HepG2 (cell line): ENCODE data around the gene CAPN9. TPM values are rescaled to one million over a fixed set of nuclear protein-coding genes. Genes with fewer than 3 reads are reported as not detected.

Experiments used
- ATF4 ChIP-seq, 2 experiments: fragments of 450-650 bp in 1 of 2; sonication (generic) in 1 of 2; formaldehyde crosslinking; IDR thresholded peaks; 2 replicates each; pipeline versions ENCODE4 v1.5.0 to v1.8.0; 2020 to 2022; ENCODE audit warnings: mild to moderate bottlenecking in 1 of 2, missing genetic modification reagents in 1 of 2
- HBP1 ChIP-seq: IDR thresholded peaks from 2 replicates; pipeline ENCODE4 v1.6.1; 2016; ENCODE audit warnings: low read depth, control low read depth
- HNRNPL ChIP-seq: fragments of 200-400 bp; formaldehyde crosslinking; IDR thresholded peaks from 2 replicates; pipeline ENCODE4 v1.6.1; 2017; ENCODE audit warnings: mild to moderate bottlenecking, low read depth, low read length
- MXI1 ChIP-seq: IDR thresholded peaks from 3 replicates; pipeline ENCODE4 v1.6.1; 2012; ENCODE audit warnings: low read depth, low read length, inconsistent platforms, borderline replicate concordance
- POLR2AphosphoS5 ChIP-seq: IDR thresholded peaks from 2 replicates; pipeline ENCODE4 v1.6.1; 2012; ENCODE audit warnings: low read depth, low read length
- SAP130 ChIP-seq: IDR thresholded peaks from 2 replicates; pipeline ENCODE4 v1.6.1; 2016; ENCODE audit warnings: low read depth
- SIN3A ChIP-seq: IDR thresholded peaks from 2 replicates; pipeline ENCODE4 v1.6.1; 2011; ENCODE audit warnings: low read depth, mild to moderate bottlenecking, control low read depth, low read length, borderline replicate concordance
- TSC22D2 ChIP-seq: sonication (generic); formaldehyde crosslinking; IDR thresholded peaks from 2 replicates; pipeline ENCODE4 v1.5.1; 2020; ENCODE audit warnings: missing genetic modification reagents, mild to moderate bottlenecking, borderline replicate concordance
- ZBTB20 ChIP-seq: sonication (generic); formaldehyde crosslinking; IDR thresholded peaks from 2 replicates; pipeline ENCODE4 v1.8.1; 2023; ENCODE audit warnings: missing genetic modification reagents, low read depth, mild to moderate bottlenecking, borderline replicate concordance
- ZKSCAN1 ChIP-seq: fragments of 150-350 bp; IDR thresholded peaks from 2 replicates; pipeline ENCODE4 v1.6.1; 2014; ENCODE audit warnings: low read length
- ZNF317 ChIP-seq: sonication (generic); formaldehyde crosslinking; IDR thresholded peaks from 2 replicates; pipeline ENCODE4 v1.5.0; 2020; ENCODE audit warnings: mild to moderate bottlenecking, missing genetic modification reagents
- ZSCAN21 ChIP-seq: sonication (generic); formaldehyde crosslinking; IDR thresholded peaks from 2 replicates; pipeline ENCODE4 v1.8.0; 2022; ENCODE audit warnings: mild to moderate bottlenecking, missing genetic modification reagents, moderate library complexity, borderline replicate concordance
- polyA plus RNA-seq, 8 experiments: library from polyadenylated mRNA; depleted of rRNA in 3 of 8; stranded (reverse) in 7 of 8; unstranded in 1 of 8; fragments of >200 nt; fragmentation: Illumina TruSeq in 4 of 8; extraction: Trizol in 4 of 8; gene quantifications; 2 replicates each; pipeline versions ENCODE4 v1.2.1 to v1.2.3, GENCODE V29; 2011 to 2016; ENCODE audit warnings: low read depth in 4 of 8, missing spikeins in 1 of 8, mixed read lengths in 1 of 8; ENCODE audit not compliant: insufficient read depth in 1 of 8
- total RNA-seq, 5 experiments: library from RNA; depleted of rRNA; stranded (reverse); fragments of >200 nt; fragmentation: Illumina TruSeq; extraction: Trizol; gene quantifications; 2 replicates each; pipeline ENCODE4 v1.2.3, GENCODE V29; 2016; ENCODE audit warnings: low read depth in 1 of 5
- TF ChIP-seq, protein P1 (sequence below): sonication (generic); formaldehyde crosslinking; IDR thresholded peaks from 2 replicates; pipeline ENCODE4 v1.9.0; 2021; ENCODE audit warnings: missing genetic modification reagents, borderline replicate concordance
- TF ChIP-seq, protein P2 (sequence below): IDR thresholded peaks from 2 replicates; pipeline ENCODE4 v1.6.1; 2016; ENCODE audit warnings: mild to moderate bottlenecking
- TF ChIP-seq, protein P3 (sequence below): sonication (generic); formaldehyde crosslinking; IDR thresholded peaks from 2 replicates; pipeline ENCODE4 v1.4.0; 2020; ENCODE audit warnings: mild to moderate bottlenecking, missing genetic modification reagents, borderline replicate concordance

CAPN9 gene
- total and polyA plus RNA-seq, 2 of the 13 experiments (the other 11 are each of a cell fraction or from before 2014, with no cell fraction given) = 0.04 to 0.31 TPM

GRCh38 chr1:230712470-230712942, 34.7 kb upstream of the CAPN9 start (continued):
- TF ChIP-seq POLR2AphosphoS5 (peak; percentile 56; the same call in 1 of the 2 replicates), ZKSCAN1 (no peak), ATF4 (CRISPR knock-in tag; IDR thresholded peaks at IDR 0.05) (no peak), SAP130 (CRISPR knock-in tag) (no peak), MXI1 (no peak), ZSCAN21 (CRISPR knock-in tag) (0 out of 2 replicates have a peak, but pooled peaks have one; percentile 13), TSC22D2 (CRISPR knock-in tag) (no peak), HBP1 (no peak), ZBTB20 (CRISPR knock-in tag) (no peak), HNRNPL (0 out of 2 replicates have a peak, but pooled peaks have one; percentile 27), SIN3A (0 out of 2 replicates have a peak, but pooled peaks have one; percentile 44), ZNF317 (CRISPR knock-in tag) (0 out of 2 replicates have a peak, but pooled peaks have one; percentile 10)
- TF ChIP-seq, protein P1, sequence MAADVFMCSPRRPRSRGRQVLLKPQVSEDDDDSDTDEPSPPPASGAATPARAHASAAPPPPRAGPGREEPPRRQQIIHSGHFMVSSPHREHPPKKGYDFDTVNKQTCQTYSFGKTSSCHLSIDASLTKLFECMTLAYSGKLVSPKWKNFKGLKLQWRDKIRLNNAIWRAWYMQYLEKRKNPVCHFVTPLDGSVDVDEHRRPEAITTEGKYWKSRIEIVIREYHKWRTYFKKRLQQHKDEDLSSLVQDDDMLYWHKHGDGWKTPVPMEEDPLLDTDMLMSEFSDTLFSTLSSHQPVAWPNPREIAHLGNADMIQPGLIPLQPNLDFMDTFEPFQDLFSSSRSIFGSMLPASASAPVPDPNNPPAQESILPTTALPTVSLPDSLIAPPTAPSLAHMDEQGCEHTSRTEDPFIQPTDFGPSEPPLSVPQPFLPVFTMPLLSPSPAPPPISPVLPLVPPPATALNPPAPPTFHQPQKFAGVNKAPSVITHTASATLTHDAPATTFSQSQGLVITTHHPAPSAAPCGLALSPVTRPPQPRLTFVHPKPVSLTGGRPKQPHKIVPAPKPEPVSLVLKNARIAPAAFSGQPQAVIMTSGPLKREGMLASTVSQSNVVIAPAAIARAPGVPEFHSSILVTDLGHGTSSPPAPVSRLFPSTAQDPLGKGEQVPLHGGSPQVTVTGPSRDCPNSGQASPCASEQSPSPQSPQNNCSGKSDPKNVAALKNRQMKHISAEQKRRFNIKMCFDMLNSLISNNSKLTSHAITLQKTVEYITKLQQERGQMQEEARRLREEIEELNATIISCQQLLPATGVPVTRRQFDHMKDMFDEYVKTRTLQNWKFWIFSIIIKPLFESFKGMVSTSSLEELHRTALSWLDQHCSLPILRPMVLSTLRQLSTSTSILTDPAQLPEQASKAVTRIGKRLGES = no peak
- TF ChIP-seq, protein P2, sequence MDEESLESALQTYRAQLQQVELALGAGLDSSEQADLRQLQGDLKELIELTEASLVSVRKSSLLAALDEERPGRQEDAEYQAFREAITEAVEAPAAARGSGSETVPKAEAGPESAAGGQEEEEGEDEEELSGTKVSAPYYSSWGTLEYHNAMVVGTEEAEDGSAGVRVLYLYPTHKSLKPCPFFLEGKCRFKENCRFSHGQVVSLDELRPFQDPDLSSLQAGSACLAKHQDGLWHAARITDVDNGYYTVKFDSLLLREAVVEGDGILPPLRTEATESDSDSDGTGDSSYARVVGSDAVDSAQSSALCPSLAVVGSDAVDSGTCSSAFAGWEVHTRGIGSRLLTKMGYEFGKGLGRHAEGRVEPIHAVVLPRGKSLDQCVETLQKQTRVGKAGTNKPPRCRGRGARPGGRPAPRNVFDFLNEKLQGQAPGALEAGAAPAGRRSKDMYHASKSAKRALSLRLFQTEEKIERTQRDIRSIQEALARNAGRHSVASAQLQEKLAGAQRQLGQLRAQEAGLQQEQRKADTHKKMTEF = no peak
- TF ChIP-seq, protein P3, sequence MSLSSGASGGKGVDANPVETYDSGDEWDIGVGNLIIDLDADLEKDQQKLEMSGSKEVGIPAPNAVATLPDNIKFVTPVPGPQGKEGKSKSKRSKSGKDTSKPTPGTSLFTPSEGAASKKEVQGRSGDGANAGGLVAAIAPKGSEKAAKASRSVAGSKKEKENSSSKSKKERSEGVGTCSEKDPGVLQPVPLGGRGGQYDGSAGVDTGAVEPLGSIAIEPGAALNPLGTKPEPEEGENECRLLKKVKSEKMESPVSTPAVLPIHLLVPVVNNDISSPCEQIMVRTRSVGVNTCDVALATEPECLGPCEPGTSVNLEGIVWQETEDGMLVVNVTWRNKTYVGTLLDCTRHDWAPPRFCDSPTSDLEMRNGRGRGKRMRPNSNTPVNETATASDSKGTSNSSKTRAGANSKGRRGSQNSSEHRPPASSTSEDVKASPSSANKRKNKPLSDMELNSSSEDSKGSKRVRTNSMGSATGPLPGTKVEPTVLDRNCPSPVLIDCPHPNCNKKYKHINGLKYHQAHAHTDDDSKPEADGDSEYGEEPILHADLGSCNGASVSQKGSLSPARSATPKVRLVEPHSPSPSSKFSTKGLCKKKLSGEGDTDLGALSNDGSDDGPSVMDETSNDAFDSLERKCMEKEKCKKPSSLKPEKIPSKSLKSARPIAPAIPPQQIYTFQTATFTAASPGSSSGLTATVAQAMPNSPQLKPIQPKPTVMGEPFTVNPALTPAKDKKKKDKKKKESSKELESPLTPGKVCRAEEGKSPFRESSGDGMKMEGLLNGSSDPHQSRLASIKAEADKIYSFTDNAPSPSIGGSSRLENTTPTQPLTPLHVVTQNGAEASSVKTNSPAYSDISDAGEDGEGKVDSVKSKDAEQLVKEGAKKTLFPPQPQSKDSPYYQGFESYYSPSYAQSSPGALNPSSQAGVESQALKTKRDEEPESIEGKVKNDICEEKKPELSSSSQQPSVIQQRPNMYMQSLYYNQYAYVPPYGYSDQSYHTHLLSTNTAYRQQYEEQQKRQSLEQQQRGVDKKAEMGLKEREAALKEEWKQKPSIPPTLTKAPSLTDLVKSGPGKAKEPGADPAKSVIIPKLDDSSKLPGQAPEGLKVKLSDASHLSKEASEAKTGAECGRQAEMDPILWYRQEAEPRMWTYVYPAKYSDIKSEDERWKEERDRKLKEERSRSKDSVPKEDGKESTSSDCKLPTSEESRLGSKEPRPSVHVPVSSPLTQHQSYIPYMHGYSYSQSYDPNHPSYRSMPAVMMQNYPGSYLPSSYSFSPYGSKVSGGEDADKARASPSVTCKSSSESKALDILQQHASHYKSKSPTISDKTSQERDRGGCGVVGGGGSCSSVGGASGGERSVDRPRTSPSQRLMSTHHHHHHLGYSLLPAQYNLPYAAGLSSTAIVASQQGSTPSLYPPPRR = no peak; the same call in 1 of the 2 replicates
